IMR-90 (cell line): ENCODE results near the gene MAML2. TPM values are rescaled to one million over a fixed set of nuclear protein-coding genes. Genes with fewer than 3 reads are reported as not detected.

ENCODE experiments used
- ATAC-seq: fragments of 200-7000 bp; cut with Tn5 transposase; 2 replicates; pipeline ENCODE4 v1.9.1; 2020; ENCODE audit warnings: low read depth, mild to moderate bottlenecking, moderate library complexity
- BruUV-seq: library from RNA; stranded (reverse); fragments of 400-500 nt; replicated peaks from 2 replicates; lab custom pipeline; 2021; lab: Mats Ljungman, UMichigan
- CTCF ChIA-PET: fragments of 300-600 bp; formaldehyde crosslinking; extraction: SDS; loops from one replicate; lab custom pipeline; 2021; ENCODE audit warnings: antibody characterized with exemption; lab: Yijun Ruan, JAX
- POLR2A ChIA-PET: fragments of 300-600 bp; sonication (Branson Sonifier 250); formaldehyde crosslinking; loops from one replicate; lab custom pipeline; 2022; ENCODE audit warnings: antibody characterized with exemption; ENCODE audit not compliant: unreplicated experiment; lab: Charles Lee
- DNase-seq: peaks from one replicate; pipeline ENCODE4 v3.0.0; 2013
- H2AFZ ChIP-seq: replicated peaks from 2 replicates; pipeline ENCODE3; 2013; ENCODE audit warnings: low read length, mild to moderate bottlenecking; ENCODE audit not compliant: poor library complexity
- H2AK5ac ChIP-seq: 2 replicates; pipeline ENCODE4 v1.6.1; 2013; ENCODE audit warnings: low read depth, low read length, inconsistent platforms
- H2AK9ac ChIP-seq: replicated peaks from 2 replicates; pipeline ENCODE3; 2013; ENCODE audit warnings: mild to moderate bottlenecking, low read depth, low read length, moderate library complexity; ENCODE audit not compliant: poor library complexity
- H2BK120ac ChIP-seq: 2 replicates; pipeline ENCODE4 v1.6.1; 2013; ENCODE audit warnings: low read depth, low read length, inconsistent platforms
- H2BK15ac ChIP-seq: 3 replicates; pipeline ENCODE4 v1.6.1; 2013; ENCODE audit warnings: low read depth, low read length, inconsistent platforms
- H2BK20ac ChIP-seq: 2 replicates; pipeline ENCODE4 v1.6.1; 2013; ENCODE audit warnings: low read depth, mild to moderate bottlenecking, inconsistent platforms, low read length, moderate library complexity
- H2BK5ac ChIP-seq: 2 replicates; pipeline ENCODE4 v1.6.1; 2013; ENCODE audit warnings: mild to moderate bottlenecking, low read depth, low read length, inconsistent platforms; ENCODE audit not compliant: poor library complexity, severe bottlenecking
- H3K14ac ChIP-seq: replicated peaks from 2 replicates; pipeline ENCODE4 v1.6.1; 2013; ENCODE audit warnings: low read depth, low read length, inconsistent platforms
- H3K18ac ChIP-seq: 2 replicates; pipeline ENCODE4 v1.6.1; 2013; ENCODE audit warnings: low read depth, low read length, control low read depth
- H3K23ac ChIP-seq: 2 replicates; pipeline ENCODE4 v1.6.1; 2013; ENCODE audit warnings: low read depth, low read length, inconsistent platforms
- H3K27ac ChIP-seq: 2 replicates; pipeline ENCODE4 v1.5.1; 2013; ENCODE audit warnings: mild to moderate bottlenecking, control low read depth, low read length; ENCODE audit not compliant: insufficient read depth
- H3K27me3 ChIP-seq: 2 replicates; pipeline ENCODE4 v1.6.1; 2013; ENCODE audit warnings: low read length; ENCODE audit not compliant: control insufficient read depth, insufficient read depth
- H3K36me3 ChIP-seq: 2 replicates; pipeline ENCODE4 v1.6.1; 2013; ENCODE audit warnings: low read length, mixed read lengths; ENCODE audit not compliant: control insufficient read depth, insufficient read depth
- H3K4ac ChIP-seq: 2 replicates; pipeline ENCODE4 v1.6.1; 2013; ENCODE audit warnings: low read depth, low read length, inconsistent platforms
- H3K4me1 ChIP-seq: 2 replicates; pipeline ENCODE4 v1.6.1; 2013; ENCODE audit warnings: low read length, mixed read lengths; ENCODE audit not compliant: control insufficient read depth, insufficient read depth
- H3K4me2 ChIP-seq: 2 replicates; pipeline ENCODE4 v1.6.1; 2013; ENCODE audit warnings: low read depth, mild to moderate bottlenecking, control low read depth, low read length, moderate library complexity
- H3K4me3 ChIP-seq: 2 replicates; pipeline ENCODE4 v1.5.1; 2013; ENCODE audit warnings: low read depth, mild to moderate bottlenecking, control low read depth, low read length, moderate library complexity; ENCODE audit not compliant: insufficient read depth
- H3K56ac ChIP-seq: 2 replicates; pipeline ENCODE4 v1.6.1; 2013; ENCODE audit warnings: low read length, inconsistent platforms; ENCODE audit not compliant: insufficient read depth; ENCODE audit errors: extremely low read depth
- H3K79me1 ChIP-seq, 2 experiments: 2 replicates each; pipeline ENCODE4 v1.6.1; 2013; ENCODE audit warnings: low read length in 2 of 2, inconsistent platforms in 1 of 2, low read depth in 1 of 2
- H3K9ac ChIP-seq: 2 replicates; pipeline ENCODE4 v1.6.1; 2013; ENCODE audit warnings: low read depth, low read length, control low read depth
- H3K9me1 ChIP-seq: 2 replicates; pipeline ENCODE4 v1.6.1; 2013; ENCODE audit warnings: low read length, inconsistent platforms; ENCODE audit not compliant: insufficient read depth
- H3K9me3 ChIP-seq: 2 replicates; pipeline ENCODE4 v1.6.1; 2013; ENCODE audit warnings: low read length; ENCODE audit not compliant: control insufficient read depth, insufficient read depth
- H4K20me1 ChIP-seq: 2 replicates; pipeline ENCODE4 v1.6.1; 2013; ENCODE audit warnings: low read length, inconsistent platforms; ENCODE audit not compliant: insufficient read depth
- H4K5ac ChIP-seq: 2 replicates; pipeline ENCODE4 v1.6.1; 2013; ENCODE audit warnings: mild to moderate bottlenecking, low read depth, low read length, control low read depth
- H4K8ac ChIP-seq, 2 experiments: 2 replicates each; pipeline ENCODE4 v1.6.1; 2013; ENCODE audit warnings: low read depth in 2 of 2, low read length in 2 of 2, control low read depth in 1 of 2, inconsistent platforms in 1 of 2
- H4K91ac ChIP-seq: 2 replicates; pipeline ENCODE4 v1.6.1; 2013; ENCODE audit warnings: low read depth, low read length, inconsistent platforms; ENCODE audit not compliant: insufficient read depth
- BHLHE40 ChIP-seq: fragments of 150-350 bp; IDR thresholded peaks from 2 replicates; pipeline ENCODE4 v1.6.1; 2016; ENCODE audit warnings: mild to moderate bottlenecking, low read depth, low read length
- CEBPB ChIP-seq: IDR thresholded peaks from 2 replicates; pipeline ENCODE4 v1.6.1; 2012; ENCODE audit warnings: low read depth, low read length, improper control_type of control experiment
- CHD1 ChIP-seq: IDR thresholded peaks from 2 replicates; pipeline ENCODE4 v1.6.1; 2012; ENCODE audit warnings: low read depth, low read length, improper control_type of control experiment
- CTCF ChIP-seq: conservative IDR thresholded peaks from 2 replicates; pipeline ENCODE4 v1.5.1; 2012; ENCODE audit warnings: mild to moderate bottlenecking, low read depth, low read length, improper control_type of control experiment
- ELK1 ChIP-seq: fragments of 150-350 bp; IDR thresholded peaks from 2 replicates; pipeline ENCODE4 v1.6.1; 2016; ENCODE audit warnings: low read depth, mild to moderate bottlenecking, low read length, moderate library complexity, borderline replicate concordance
- FOS ChIP-seq: fragments of 150-350 bp; IDR thresholded peaks from 2 replicates; pipeline ENCODE4 v1.6.1; 2016; ENCODE audit warnings: low read depth, low read length
- MAZ ChIP-seq: IDR thresholded peaks from 2 replicates; pipeline ENCODE4 v1.6.1; 2012; ENCODE audit warnings: low read depth, mild to moderate bottlenecking, low read length, improper control_type of control experiment, moderate library complexity, borderline replicate concordance
- MXI1 ChIP-seq: IDR thresholded peaks from 2 replicates; pipeline ENCODE4 v1.6.1; 2012; ENCODE audit warnings: low read depth, mild to moderate bottlenecking, low read length, moderate library complexity, borderline replicate concordance
- POLR2A ChIP-seq: IDR thresholded peaks from 2 replicates; pipeline ENCODE4 v1.6.1; 2012; ENCODE audit warnings: mild to moderate bottlenecking, low read depth, low read length
- RFX5 ChIP-seq: IDR thresholded peaks from 2 replicates; pipeline ENCODE4 v1.8.0; 2012; ENCODE audit warnings: low read depth, mild to moderate bottlenecking, low read length, moderate library complexity
- SMC3 ChIP-seq: fragments of 150-350 bp; IDR thresholded peaks from 2 replicates; pipeline ENCODE4 v1.6.1; 2016; ENCODE audit warnings: low read depth, mild to moderate bottlenecking, antibody characterized with exemption, low read length, moderate library complexity
- USF2 ChIP-seq: fragments of 150-350 bp; IDR thresholded peaks from 2 replicates; pipeline ENCODE4 v1.6.1; 2017; ENCODE audit warnings: mild to moderate bottlenecking, antibody characterized with exemption, low read length, low read depth
- WGBS, 2 experiments: methylation state at CpG; one replicate each; pipeline versions ENCODE4 v1.1.5 to v1.1.7; 2013; ENCODE audit warnings: missing lambda C conversion rate in 2 of 2; ENCODE audit not compliant: insufficient read length in 1 of 2; ENCODE audit errors: extremely low coverage in 2 of 2; 5-methylcytosine and 5-hydroxymethylcytosine counted together
- dilution Hi-C: fragments of 300-500 bp; cut with HindIII; formaldehyde crosslinking; loops from one replicate; pipeline ENCODE4 v1.14.3; 2018; ENCODE audit warnings: low sequenced_read_pairs; ENCODE audit not compliant: unreplicated experiment
- in situ Hi-C: fragments of 300-500 bp; cut with MboI; formaldehyde crosslinking; loops from 3 replicates; pipeline ENCODE4 v1.14.3; 2019; ENCODE audit warnings: low sequenced_read_pairs, inconsistent platforms, mixed read lengths
- intact Hi-C: fragments of 100-400 bp; cut with micrococcal nuclease; formaldehyde crosslinking; loops from 2 replicates; pipeline ENCODE4 v1.10.0; 2022
- polyA plus RNA-seq, 3 experiments: library from polyadenylated mRNA; depleted of rRNA; stranded (reverse); fragments of >200 nt; gene quantifications; 2 replicates each; pipeline ENCODE4 v1.2.3, GENCODE V29; 2012; ENCODE audit warnings: low replicate concordance in 1 of 3
- total RNA-seq: library from RNA; depleted of rRNA; stranded (reverse); fragments of >200 nt; gene quantifications from 2 replicates; pipeline ENCODE4 v1.2.3, GENCODE V29; 2012

Gene MAML2
- total and polyA plus RNA-seq, 2 of the 4 experiments (the other 2 are of a cell fraction), result 15.0 to 19.5 TPM

- Histone ChIP-seq H3K27ac (no peak overlapping the region), H2AFZ (no peak overlapping the region), H3K14ac (no peak overlapping the region), H2BK15ac (no peak overlapping the region), H3K36me3 (no peaks in the 10 kb centered on the region), H3K4ac (no peak overlapping the region), H3K4me2 (no peak overlapping the region), H3K4me1 (no peaks in the 10 kb centered on the region), H4K5ac (no peak overlapping the region), H3K9ac (no peak overlapping the region), H3K79me1 (no peaks in the 10 kb centered on the region), H4K8ac (no peak overlapping the region), H2BK5ac (no peak overlapping the region), H3K23ac (no peak overlapping the region), H4K91ac (no peak overlapping the region), H3K18ac (no peak overlapping the region), H3K4me3 (no peak overlapping the region), H3K9me3 (peaks cover 3% of the 10 kb centered on the region), H3K9me1 (no peaks in the 10 kb centered on the region), H2AK9ac (no peak overlapping the region), H2AK5ac (no peak overlapping the region), H4K20me1 (no peaks in the 10 kb centered on the region), H3K27me3 (no peaks in the 10 kb centered on the region), H2BK20ac (no peak overlapping the region), H3K56ac (no peak overlapping the region), H2BK120ac (no peak overlapping the region)
- ChIA-PET CTCF (no interaction called here), POLR2A (no interaction called here)
- in situ Hi-C loops (no loop called here), dilution Hi-C loops (no loop called here), intact Hi-C loops (no loop called here)
- no TSS peak for BruUV-seq
- TF ChIP-seq CHD1 (no peak), RFX5 (no peak), SMC3 (no peak), POLR2A (no peak), CTCF (no peak), ELK1 (no peak), CEBPB (no peak), FOS (no peak), MXI1 (no peak), BHLHE40 (no peak), MAZ (no peak), USF2 (no peak)
- no CpG with 5 or more reads among the region's 1 CpG for WGBS, 2 experiments
- DNase-seq, result no peak
- ATAC-seq, result no peak
Observed at GRCh38 chr11:95931916-95932315, 411.1 kb downstream of the MAML2 start.
